ENCODE measurements around the gene NR5A1. TPM values are rescaled to one million over a fixed set of nuclear protein-coding genes. Genes with fewer than 3 reads are reported as not detected.

The NR5A1 gene
- total RNA-seq, 2 experiments from 2014 or later, result not detected

- Mint-ChIP-seq H3K27me3 (peaks cover 5% of the 10 kb centered on the region), H3K4me1 (no peaks in the 10 kb centered on the region), H3K27ac (no peak overlapping the region), H3K4me3 (no peak overlapping the region), H3K36me3 (ENCODE audit: low read depth) (no peaks in the 10 kb centered on the region), H3K9me3 (ENCODE audit: low read depth) (no peaks in the 10 kb centered on the region)
- intact Hi-C loops (cut with DNase I, micrococcal nuclease), result no loop called here
- ATAC-seq (no peak), DNase-seq (no peak)
- CTCF ChIA-PET, result interaction anchor here (0.8 kb wide), 1 partner anchor 109 kb away, joined by 3 read pairs; no protein-coding TSS in a partner anchor
- POLR2A ChIA-PET, result no interaction called here
Measured at GRCh38 chr9:124486778-124487259, 20.4 kb downstream of the NR5A1 start.

- DNase-seq (no peak), ATAC-seq (no peak)
- H3K27ac Mint-ChIP-seq, result no peak overlapping the region
- H3K9me3 Mint-ChIP-seq (ENCODE audit: low read depth), result no peaks in the 10 kb centered on the region
- H3K4me3 Mint-ChIP-seq, result no peak overlapping the region
- intact Hi-C loops (cut with DNase I, micrococcal nuclease), result no loop called here
- no peaks in the 10 kb centered on the region for H3K36me3 Mint-ChIP-seq (ENCODE audit: low read depth)
- no peaks in the 10 kb centered on the region for H3K4me1 Mint-ChIP-seq
- POLR2A ChIA-PET, result no interaction called here
- H3K27me3 Mint-ChIP-seq, result peaks cover 5% of the 10 kb centered on the region
- CTCF ChIA-PET, result no interaction called here
Measured at GRCh38 chr9:124485936-124486335, 21.3 kb downstream of the NR5A1 start.

GRCh38 chr9:124485201-124485600 lies 22.0 kb downstream of the NR5A1 start:
- no peaks in the 10 kb centered on the region for H3K36me3 Mint-ChIP-seq (ENCODE audit: low read depth)
- intact Hi-C loops (cut with DNase I, micrococcal nuclease), result no loop called here
- no peaks in the 10 kb centered on the region for H3K4me1 Mint-ChIP-seq
- H3K27me3 Mint-ChIP-seq, result peaks cover 5% of the 10 kb centered on the region
- CTCF ChIA-PET, result no interaction called here
- no peak overlapping the region for H3K27ac Mint-ChIP-seq
- no peak for DNase-seq
- no peak for ATAC-seq
- POLR2A ChIA-PET, result no interaction called here
- no peaks in the 10 kb centered on the region for H3K9me3 Mint-ChIP-seq (ENCODE audit: low read depth)
- H3K4me3 Mint-ChIP-seq, result no peak overlapping the region

GRCh38 chr9:124483481-124483880 lies 23.7 kb downstream of the NR5A1 start:
- ChIA-PET CTCF (no interaction called here), POLR2A (no interaction called here)
- intact Hi-C loops (cut with DNase I, micrococcal nuclease), result no loop called here
- ATAC-seq, result no peak
- Mint-ChIP-seq H3K27me3 (peaks cover 12% of the 10 kb centered on the region), H3K4me3 (no peak overlapping the region), H3K36me3 (ENCODE audit: low read depth) (no peaks in the 10 kb centered on the region), H3K9me3 (ENCODE audit: low read depth) (no peaks in the 10 kb centered on the region), H3K27ac (no peak overlapping the region), H3K4me1 (no peaks in the 10 kb centered on the region)
- no peak for DNase-seq

- H3K4me3 Mint-ChIP-seq, result no peak overlapping the region
- CTCF ChIA-PET, result no interaction called here
Measured at GRCh38 chr9:124482431-124483031, 24.7 kb downstream of the NR5A1 start.

GRCh38 chr9:124481115-124481514 lies 26.1 kb downstream of the NR5A1 start:
- ChIA-PET CTCF (interaction anchor here (0.8 kb wide), 1 partner anchor 31 kb away, joined by 3 read pairs; no protein-coding TSS in a partner anchor), POLR2A (no interaction called here)
- DNase-seq (no peak), ATAC-seq (no peak)
- no peak overlapping the region for H3K4me3 Mint-ChIP-seq
- no peaks in the 10 kb centered on the region for H3K4me1 Mint-ChIP-seq
- intact Hi-C loops (cut with DNase I, micrococcal nuclease), result no loop called here
- H3K27me3 Mint-ChIP-seq, result peaks cover 16% of the 10 kb centered on the region
- no peak overlapping the region for H3K27ac Mint-ChIP-seq
- no peaks in the 10 kb centered on the region for H3K36me3 Mint-ChIP-seq (ENCODE audit: low read depth)
- H3K9me3 Mint-ChIP-seq (ENCODE audit: low read depth), result no peaks in the 10 kb centered on the region

More at GRCh38 chr9:124482431-124483031, 24.7 kb downstream of the NR5A1 start:
- H3K27me3 Mint-ChIP-seq, result peaks cover 13% of the 10 kb centered on the region
- POLR2A ChIA-PET, result no interaction called here
- no peak for ATAC-seq
- no peaks in the 10 kb centered on the region for H3K9me3 Mint-ChIP-seq (ENCODE audit: low read depth)
- H3K36me3 Mint-ChIP-seq (ENCODE audit: low read depth), result no peaks in the 10 kb centered on the region
- DNase-seq, result no peak
- intact Hi-C loops (cut with DNase I, micrococcal nuclease), result no loop called here
- no peak overlapping the region for H3K27ac Mint-ChIP-seq
- H3K4me1 Mint-ChIP-seq, result no peaks in the 10 kb centered on the region

GRCh38 chr9:124480621-124480981 lies 26.6 kb downstream of the NR5A1 start:
- Mint-ChIP-seq H3K4me3 (no peak overlapping the region), H3K27me3 (peaks cover 16% of the 10 kb centered on the region), H3K36me3 (ENCODE audit: low read depth) (no peaks in the 10 kb centered on the region), H3K4me1 (no peaks in the 10 kb centered on the region), H3K27ac (no peak overlapping the region), H3K9me3 (ENCODE audit: low read depth) (no peaks in the 10 kb centered on the region)
- DNase-seq (peak; percentile 42), ATAC-seq (peak; percentile 62)
- intact Hi-C loops (cut with DNase I, micrococcal nuclease), result no loop called here
- POLR2A ChIA-PET, result no interaction called here
- CTCF ChIA-PET, result interaction anchor here (0.8 kb wide), 1 partner anchor 31 kb away, joined by 3 read pairs; no protein-coding TSS in a partner anchor

- Mint-ChIP-seq H3K4me1 (no peaks in the 10 kb centered on the region), H3K36me3 (ENCODE audit: low read depth) (no peaks in the 10 kb centered on the region), H3K4me3 (no peak overlapping the region), H3K27me3 (peaks cover 16% of the 10 kb centered on the region), H3K27ac (no peak overlapping the region), H3K9me3 (ENCODE audit: low read depth) (no peaks in the 10 kb centered on the region)
- ChIA-PET CTCF (no interaction called here), POLR2A (no interaction called here)
- intact Hi-C loops (cut with DNase I, micrococcal nuclease), result no loop called here
- no peak for ATAC-seq
- no peak for DNase-seq
Measured at GRCh38 chr9:124479947-124480620, 27.1 kb downstream of the NR5A1 start.

GRCh38 chr9:124479371-124479770 lies 27.8 kb downstream of the NR5A1 start:
- Mint-ChIP-seq H3K9me3 (ENCODE audit: low read depth) (no peaks in the 10 kb centered on the region), H3K27ac (no peak overlapping the region), H3K27me3 (peaks cover 16% of the 10 kb centered on the region), H3K36me3 (ENCODE audit: low read depth) (no peaks in the 10 kb centered on the region), H3K4me1 (no peaks in the 10 kb centered on the region), H3K4me3 (no peak overlapping the region)
- POLR2A ChIA-PET, result no interaction called here
- DNase-seq, result no peak
- ATAC-seq, result no peak
- CTCF ChIA-PET, result no interaction called here
- intact Hi-C loops (cut with DNase I, micrococcal nuclease), result no loop called here

- Mint-ChIP-seq H3K27ac (no peak overlapping the region), H3K4me1 (no peaks in the 10 kb centered on the region), H3K36me3 (ENCODE audit: low read depth) (no peaks in the 10 kb centered on the region), H3K27me3 (peaks cover 18% of the 10 kb centered on the region), H3K9me3 (ENCODE audit: low read depth) (no peaks in the 10 kb centered on the region), H3K4me3 (no peak overlapping the region)
- no peak for DNase-seq
- intact Hi-C loops (cut with DNase I, micrococcal nuclease), result no loop called here
- ChIA-PET CTCF (no interaction called here), POLR2A (no interaction called here)
- no peak for ATAC-seq
Measured at GRCh38 chr9:124478354-124478753, 28.8 kb downstream of the NR5A1 start.

- Mint-ChIP-seq H3K36me3 (ENCODE audit: low read depth) (no peaks in the 10 kb centered on the region), H3K27me3 (peaks cover 16% of the 10 kb centered on the region), H3K27ac (no peak overlapping the region), H3K9me3 (ENCODE audit: low read depth) (no peaks in the 10 kb centered on the region), H3K4me3 (no peak overlapping the region), H3K4me1 (no peaks in the 10 kb centered on the region)
- DNase-seq, result no peak
- intact Hi-C loops (cut with DNase I, micrococcal nuclease), result no loop called here
- CTCF ChIA-PET, result no interaction called here
- peak; percentile 21 for ATAC-seq
- POLR2A ChIA-PET, result no interaction called here
Measured at GRCh38 chr9:124477648-124478285, 29.4 kb downstream of the NR5A1 start.

GRCh38 chr9:124477211-124477647 lies 30.0 kb downstream of the NR5A1 start:
- Mint-ChIP-seq H3K36me3 (ENCODE audit: low read depth) (no peaks in the 10 kb centered on the region), H3K4me1 (no peaks in the 10 kb centered on the region), H3K9me3 (ENCODE audit: low read depth) (no peaks in the 10 kb centered on the region), H3K27me3 (peaks cover 16% of the 10 kb centered on the region), H3K4me3 (no peak overlapping the region), H3K27ac (no peak overlapping the region)
- POLR2A ChIA-PET, result no interaction called here
- peak; percentile 22 for DNase-seq
- CTCF ChIA-PET, result no interaction called here
- intact Hi-C loops (cut with DNase I, micrococcal nuclease), result no loop called here
- peak; percentile 43 for ATAC-seq
